ENCODE data around the gene MAP2K7.
"Not testable (repeated sequence)": the region's sequence is repeated elsewhere in the genome, so short reads cannot be mapped to it uniquely, and the experiment has no call there.

MAP2K7 gene

GRCh38 chr19:7916103-7916954, 12.7 kb downstream of the MAP2K7 start:
- in situ Hi-C loops (cut with MboI; ENCODE audit: low pct_unique_long_range_greater_than_20kb, low sequenced_read_pairs, unreplicated experiment), result no loop called here
- DNase-seq (ENCODE audit: low spot score), result peak; percentile 75

GRCh38 chr19:7916955-7917266, 13.2 kb downstream of the MAP2K7 start:
- in situ Hi-C loops (cut with MboI; ENCODE audit: low pct_unique_long_range_greater_than_20kb, low sequenced_read_pairs, unreplicated experiment), result no loop called here
- DNase-seq (ENCODE audit: low spot score), result no peak
- no peak for TF ChIP-seq CTCF (IDR thresholded peaks at IDR 0.05; ENCODE audit: extremely low read depth, insufficient read depth, missing control alignments)

More at GRCh38 chr19:7916103-7916954, 12.7 kb downstream of the MAP2K7 start:
- no peak for TF ChIP-seq CTCF (IDR thresholded peaks at IDR 0.05; ENCODE audit: extremely low read depth, insufficient read depth, missing control alignments)

- TF ChIP-seq CTCF (IDR thresholded peaks at IDR 0.05; ENCODE audit: extremely low read depth, insufficient read depth, missing control alignments), result peak; percentile 72
- DNase-seq (ENCODE audit: low spot score), result peak; percentile 83
- in situ Hi-C loops (cut with MboI; ENCODE audit: low pct_unique_long_range_greater_than_20kb, low sequenced_read_pairs, unreplicated experiment), result no loop called here
Observed at GRCh38 chr19:7917267-7918061, 13.8 kb downstream of the MAP2K7 start.

GRCh38 chr19:7918062-7918614, 14.5 kb downstream of the MAP2K7 start:
- DNase-seq (ENCODE audit: low spot score); in situ Hi-C loops (cut with MboI; ENCODE audit: low pct_unique_long_range_greater_than_20kb, low sequenced_read_pairs, unreplicated experiment): not testable (repeated sequence)

GRCh38 chr19:7918615-7919421, 15.1 kb downstream of the MAP2K7 start:
- no peak for DNase-seq (ENCODE audit: low spot score)
- in situ Hi-C loops (cut with MboI; ENCODE audit: low pct_unique_long_range_greater_than_20kb, low sequenced_read_pairs, unreplicated experiment), result no loop called here
- no peak for TF ChIP-seq CTCF (IDR thresholded peaks at IDR 0.05; ENCODE audit: extremely low read depth, insufficient read depth, missing control alignments)

- in situ Hi-C loops (cut with MboI; ENCODE audit: low pct_unique_long_range_greater_than_20kb, low sequenced_read_pairs, unreplicated experiment), result no loop called here
- TF ChIP-seq CTCF (IDR thresholded peaks at IDR 0.05; ENCODE audit: extremely low read depth, insufficient read depth, missing control alignments), result no peak
- peak; percentile 95 for DNase-seq (ENCODE audit: low spot score)
Observed at GRCh38 chr19:7919610-7920518, 16.2 kb downstream of the MAP2K7 start, which contains the start of gene SNAPC2. TSS of gene SNAPC2 (plus strand) at chr19:7920338. CDS start at chr19:7920367, 29 bp downstream.

Measured in GM13977 (cell line).